Esophagus squamous epithelium (tissue), 4 donors: ENCODE data around the gene SERINC3.

ENCODE experiments used
- POLR2A ChIP-seq, 4 donors: fragments of 450-650 bp; IDR thresholded peaks; one replicate each; pipeline ENCODE4 v1.6.1; 2017; ENCODE audit warnings: antibody characterized with exemption in 4 of 4, mild to moderate bottlenecking in 4 of 4, moderate library complexity in 3 of 4
- TF ChIP-seq, protein P1 (sequence below), 6 experiments: fragments of 450-650 bp in 4 of 6; fragments of 200-600 bp in 2 of 6; sonication (generic) in 2 of 6; IDR thresholded peaks; one replicate each; pipeline ENCODE4 v1.5.1; 2016 to 2019; ENCODE audit warnings: antibody characterized with exemption in 6 of 6, mild to moderate bottlenecking in 4 of 6, moderate library complexity in 4 of 6

DNA sequence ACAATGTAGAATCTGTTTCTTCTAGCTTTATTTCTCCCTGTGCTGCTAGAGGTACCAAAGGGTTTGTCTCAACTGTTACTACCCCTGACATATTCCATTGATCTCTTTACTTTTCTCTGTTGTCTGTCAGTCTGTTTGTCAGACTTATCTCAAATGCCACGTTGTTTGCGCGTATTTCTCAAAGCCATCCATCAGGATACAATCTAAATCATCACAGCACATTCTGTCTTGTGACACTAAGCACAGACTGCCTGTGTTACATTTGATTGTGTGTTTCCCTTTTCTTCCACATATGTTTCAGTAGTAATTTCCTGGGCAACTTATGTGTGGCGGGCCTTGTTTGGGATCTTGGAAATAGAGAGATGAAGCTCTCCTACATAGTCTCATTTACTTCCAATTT, 30.2 kb upstream of the SERINC3 start:
- no peak for TF ChIP-seq POLR2A (IDR thresholded peaks at IDR 0.05)
- TF ChIP-seq, protein P1, sequence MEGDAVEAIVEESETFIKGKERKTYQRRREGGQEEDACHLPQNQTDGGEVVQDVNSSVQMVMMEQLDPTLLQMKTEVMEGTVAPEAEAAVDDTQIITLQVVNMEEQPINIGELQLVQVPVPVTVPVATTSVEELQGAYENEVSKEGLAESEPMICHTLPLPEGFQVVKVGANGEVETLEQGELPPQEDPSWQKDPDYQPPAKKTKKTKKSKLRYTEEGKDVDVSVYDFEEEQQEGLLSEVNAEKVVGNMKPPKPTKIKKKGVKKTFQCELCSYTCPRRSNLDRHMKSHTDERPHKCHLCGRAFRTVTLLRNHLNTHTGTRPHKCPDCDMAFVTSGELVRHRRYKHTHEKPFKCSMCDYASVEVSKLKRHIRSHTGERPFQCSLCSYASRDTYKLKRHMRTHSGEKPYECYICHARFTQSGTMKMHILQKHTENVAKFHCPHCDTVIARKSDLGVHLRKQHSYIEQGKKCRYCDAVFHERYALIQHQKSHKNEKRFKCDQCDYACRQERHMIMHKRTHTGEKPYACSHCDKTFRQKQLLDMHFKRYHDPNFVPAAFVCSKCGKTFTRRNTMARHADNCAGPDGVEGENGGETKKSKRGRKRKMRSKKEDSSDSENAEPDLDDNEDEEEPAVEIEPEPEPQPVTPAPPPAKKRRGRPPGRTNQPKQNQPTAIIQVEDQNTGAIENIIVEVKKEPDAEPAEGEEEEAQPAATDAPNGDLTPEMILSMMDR (IDR thresholded peaks at IDR 0.05) = no peak
